ENCODE data around the gene PARD3B.

PARD3B gene

DNA sequence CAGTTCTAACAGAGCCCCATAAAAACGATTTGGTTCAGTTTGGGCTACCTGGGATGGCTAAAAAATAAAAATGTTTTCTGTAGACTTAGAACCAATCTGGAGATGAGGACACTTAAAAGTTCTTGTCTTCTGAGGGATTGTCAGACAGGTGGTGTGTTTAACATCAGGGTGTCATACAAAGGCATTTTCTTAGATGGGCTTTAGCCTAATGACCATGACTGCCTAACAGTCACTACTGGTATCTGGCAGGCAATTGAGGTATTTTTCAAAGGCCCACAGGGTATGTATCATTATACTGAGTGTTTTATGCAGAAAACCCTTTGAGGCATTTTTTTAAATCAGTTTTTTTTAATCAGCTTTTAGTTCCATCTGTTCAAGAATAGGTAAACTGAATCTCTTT, 341.4 kb downstream of the PARD3B start:
- Mint-ChIP-seq H3K27ac (no peak overlapping the region), H3K4me1 (no peaks in the 10 kb centered on the region), H3K36me3 (ENCODE audit: low read depth) (no peaks in the 10 kb centered on the region), H3K27me3 (ENCODE audit: low read depth) (no peaks in the 10 kb centered on the region), H3K4me3 (no peak overlapping the region), H3K9me3 (no peaks in the 10 kb centered on the region)
- TF ChIP-seq, protein P1, sequence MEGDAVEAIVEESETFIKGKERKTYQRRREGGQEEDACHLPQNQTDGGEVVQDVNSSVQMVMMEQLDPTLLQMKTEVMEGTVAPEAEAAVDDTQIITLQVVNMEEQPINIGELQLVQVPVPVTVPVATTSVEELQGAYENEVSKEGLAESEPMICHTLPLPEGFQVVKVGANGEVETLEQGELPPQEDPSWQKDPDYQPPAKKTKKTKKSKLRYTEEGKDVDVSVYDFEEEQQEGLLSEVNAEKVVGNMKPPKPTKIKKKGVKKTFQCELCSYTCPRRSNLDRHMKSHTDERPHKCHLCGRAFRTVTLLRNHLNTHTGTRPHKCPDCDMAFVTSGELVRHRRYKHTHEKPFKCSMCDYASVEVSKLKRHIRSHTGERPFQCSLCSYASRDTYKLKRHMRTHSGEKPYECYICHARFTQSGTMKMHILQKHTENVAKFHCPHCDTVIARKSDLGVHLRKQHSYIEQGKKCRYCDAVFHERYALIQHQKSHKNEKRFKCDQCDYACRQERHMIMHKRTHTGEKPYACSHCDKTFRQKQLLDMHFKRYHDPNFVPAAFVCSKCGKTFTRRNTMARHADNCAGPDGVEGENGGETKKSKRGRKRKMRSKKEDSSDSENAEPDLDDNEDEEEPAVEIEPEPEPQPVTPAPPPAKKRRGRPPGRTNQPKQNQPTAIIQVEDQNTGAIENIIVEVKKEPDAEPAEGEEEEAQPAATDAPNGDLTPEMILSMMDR (IDR thresholded peaks at IDR 0.05; ENCODE audit: unreplicated experiment in 3 of 3), result no peak

- Mint-ChIP-seq H3K9me3 (no peaks in the 10 kb centered on the region), H3K4me1 (no peaks in the 10 kb centered on the region), H3K27ac (no peak overlapping the region), H3K4me3 (no peak overlapping the region), H3K27me3 (ENCODE audit: low read depth) (no peaks in the 10 kb centered on the region), H3K36me3 (ENCODE audit: low read depth) (no peaks in the 10 kb centered on the region)
- TF ChIP-seq, protein P1 (IDR thresholded peaks at IDR 0.05; ENCODE audit: unreplicated experiment in 3 of 3), result no peak
Measured at GRCh38 chr2:204888222-204888621, 342.9 kb downstream of the PARD3B start.

- H3K27me3 Mint-ChIP-seq (ENCODE audit: low read depth), result no peaks in the 10 kb centered on the region
- H3K36me3 Mint-ChIP-seq (ENCODE audit: low read depth), result no peaks in the 10 kb centered on the region
- H3K9me3 Mint-ChIP-seq, result no peaks in the 10 kb centered on the region
- H3K4me3 Mint-ChIP-seq, result no peak overlapping the region
- TF ChIP-seq, protein P1 (IDR thresholded peaks at IDR 0.05; ENCODE audit: unreplicated experiment in 3 of 3), result no peak
- no peaks in the 10 kb centered on the region for H3K4me1 Mint-ChIP-seq
- no peak overlapping the region for H3K27ac Mint-ChIP-seq
Measured at GRCh38 chr2:204890680-204891079, 345.4 kb downstream of the PARD3B start.

GRCh38 chr2:204891739-204892138, 346.5 kb downstream of the PARD3B start:
- Mint-ChIP-seq H3K4me1 (no peaks in the 10 kb centered on the region), H3K27ac (no peak overlapping the region), H3K9me3 (no peaks in the 10 kb centered on the region), H3K27me3 (ENCODE audit: low read depth) (no peaks in the 10 kb centered on the region), H3K4me3 (no peak overlapping the region), H3K36me3 (ENCODE audit: low read depth) (no peaks in the 10 kb centered on the region)
- TF ChIP-seq, protein P1 (IDR thresholded peaks at IDR 0.05; ENCODE audit: unreplicated experiment in 3 of 3), result no peak

- Mint-ChIP-seq H3K4me1 (no peaks in the 10 kb centered on the region), H3K27ac (no peak overlapping the region), H3K4me3 (no peak overlapping the region), H3K36me3 (ENCODE audit: low read depth) (no peaks in the 10 kb centered on the region), H3K27me3 (ENCODE audit: low read depth) (no peaks in the 10 kb centered on the region), H3K9me3 (no peaks in the 10 kb centered on the region)
- TF ChIP-seq, protein P1 (IDR thresholded peaks at IDR 0.05; ENCODE audit: unreplicated experiment in 3 of 3), result no peak
Measured at GRCh38 chr2:204892506-204893255, 347.4 kb downstream of the PARD3B start.

GRCh38 chr2:204896146-204896545, 350.9 kb downstream of the PARD3B start:
- no peaks in the 10 kb centered on the region for H3K4me1 Mint-ChIP-seq
- H3K9me3 Mint-ChIP-seq, result peaks cover 19% of the 10 kb centered on the region
- H3K4me3 Mint-ChIP-seq, result no peak overlapping the region
- H3K36me3 Mint-ChIP-seq (ENCODE audit: low read depth), result peaks cover 22% of the 10 kb centered on the region
- TF ChIP-seq, protein P1 (IDR thresholded peaks at IDR 0.05; ENCODE audit: unreplicated experiment in 3 of 3), result no peak
- H3K27me3 Mint-ChIP-seq (ENCODE audit: low read depth), result no peaks in the 10 kb centered on the region
- H3K27ac Mint-ChIP-seq, result no peak overlapping the region

Data from nephron (organoid).